ENCODE results near the gene RAB36.

DNA sequence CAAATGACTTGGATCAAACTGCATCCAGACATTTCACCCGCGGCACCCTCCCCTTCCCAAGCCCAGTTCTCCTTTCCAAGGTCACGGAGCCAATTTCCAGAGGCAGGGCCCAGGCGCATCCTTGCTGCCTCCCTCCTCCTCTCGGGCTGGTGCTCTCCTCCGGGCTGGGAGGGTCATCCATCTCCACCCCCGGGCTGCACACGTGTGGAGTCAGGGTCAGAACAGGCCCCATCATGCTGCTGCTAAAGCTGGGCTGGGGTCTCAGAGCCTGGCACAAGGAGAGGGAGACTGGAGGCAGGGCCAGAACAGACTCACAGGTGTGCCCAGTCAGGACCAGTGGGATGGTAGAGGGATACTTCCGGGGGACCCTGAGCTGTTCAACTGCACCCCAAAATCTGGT lies 17.5 kb upstream of the RAB36 start:
- TF ChIP-seq, protein P1, sequence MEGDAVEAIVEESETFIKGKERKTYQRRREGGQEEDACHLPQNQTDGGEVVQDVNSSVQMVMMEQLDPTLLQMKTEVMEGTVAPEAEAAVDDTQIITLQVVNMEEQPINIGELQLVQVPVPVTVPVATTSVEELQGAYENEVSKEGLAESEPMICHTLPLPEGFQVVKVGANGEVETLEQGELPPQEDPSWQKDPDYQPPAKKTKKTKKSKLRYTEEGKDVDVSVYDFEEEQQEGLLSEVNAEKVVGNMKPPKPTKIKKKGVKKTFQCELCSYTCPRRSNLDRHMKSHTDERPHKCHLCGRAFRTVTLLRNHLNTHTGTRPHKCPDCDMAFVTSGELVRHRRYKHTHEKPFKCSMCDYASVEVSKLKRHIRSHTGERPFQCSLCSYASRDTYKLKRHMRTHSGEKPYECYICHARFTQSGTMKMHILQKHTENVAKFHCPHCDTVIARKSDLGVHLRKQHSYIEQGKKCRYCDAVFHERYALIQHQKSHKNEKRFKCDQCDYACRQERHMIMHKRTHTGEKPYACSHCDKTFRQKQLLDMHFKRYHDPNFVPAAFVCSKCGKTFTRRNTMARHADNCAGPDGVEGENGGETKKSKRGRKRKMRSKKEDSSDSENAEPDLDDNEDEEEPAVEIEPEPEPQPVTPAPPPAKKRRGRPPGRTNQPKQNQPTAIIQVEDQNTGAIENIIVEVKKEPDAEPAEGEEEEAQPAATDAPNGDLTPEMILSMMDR (IDR thresholded peaks at IDR 0.05) = no peak
- no peak for TF ChIP-seq POLR2A (IDR thresholded peaks at IDR 0.05)
- no peak for TF ChIP-seq POLR2AphosphoS5 (IDR thresholded peaks at IDR 0.05)
